NCI-H524 treated with DMSO at 0.1 percent for 48 hours (cell line): ENCODE measurements around the gene ANTXR1.

ENCODE experiments used
- DNase-seq: peaks from one replicate; lab custom pipeline; 2025; lab: John Stamatoyannopoulos, UW

The ANTXR1 gene

DNA sequence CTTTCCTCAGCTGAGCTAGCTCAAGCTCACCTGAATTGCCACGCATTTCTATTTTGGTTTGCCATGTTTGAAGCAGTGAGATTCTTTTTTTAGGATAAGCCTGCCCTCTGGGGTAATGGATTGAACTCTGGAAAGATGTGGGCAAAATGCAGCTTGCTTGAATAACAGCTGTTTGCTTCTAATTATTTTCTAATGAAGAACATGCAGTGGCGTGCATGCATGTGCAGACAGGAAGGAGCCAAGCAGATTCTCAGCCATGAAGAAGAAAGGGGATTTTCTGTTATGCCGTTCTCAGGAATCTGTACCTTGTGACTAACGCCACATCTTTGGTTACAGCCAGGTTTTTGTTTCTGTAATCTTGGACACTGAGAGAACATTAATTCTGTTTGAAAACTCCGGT lies 171.2 kb downstream of the ANTXR1 start:
- DNase-seq, result no peak

GRCh38 chr2:69185807-69186206 lies 172.8 kb downstream of the ANTXR1 start:
- no peak for DNase-seq

DNA sequence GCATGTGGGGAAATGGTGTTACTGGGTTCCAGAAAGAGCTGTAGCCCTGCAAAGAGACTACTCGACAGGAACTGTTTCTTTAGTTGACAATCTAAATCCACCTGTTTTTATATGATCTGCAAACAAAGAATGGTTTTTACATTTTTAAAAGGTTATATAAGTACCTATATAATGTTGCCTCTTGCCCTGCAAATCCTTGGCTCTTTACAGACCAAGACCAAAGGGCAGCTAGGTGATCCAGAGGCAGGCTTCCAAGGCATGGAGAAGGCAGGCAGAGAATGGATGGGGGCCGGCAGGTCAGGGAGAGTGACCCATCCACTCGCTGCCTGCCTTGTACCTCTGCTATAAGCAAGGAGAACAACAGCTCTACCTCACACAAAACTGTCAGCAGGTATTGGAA lies 173.6 kb downstream of the ANTXR1 start:
- DNase-seq, result no peak

GRCh38 chr2:69188182-69188900 lies 175.4 kb downstream of the ANTXR1 start:
- no peak for DNase-seq

GRCh38 chr2:69190743-69191404 lies 177.9 kb downstream of the ANTXR1 start:
- DNase-seq, result no peak

- DNase-seq, result no peak
Observed at GRCh38 chr2:69191634-69192033, 178.7 kb downstream of the ANTXR1 start.

DNA sequence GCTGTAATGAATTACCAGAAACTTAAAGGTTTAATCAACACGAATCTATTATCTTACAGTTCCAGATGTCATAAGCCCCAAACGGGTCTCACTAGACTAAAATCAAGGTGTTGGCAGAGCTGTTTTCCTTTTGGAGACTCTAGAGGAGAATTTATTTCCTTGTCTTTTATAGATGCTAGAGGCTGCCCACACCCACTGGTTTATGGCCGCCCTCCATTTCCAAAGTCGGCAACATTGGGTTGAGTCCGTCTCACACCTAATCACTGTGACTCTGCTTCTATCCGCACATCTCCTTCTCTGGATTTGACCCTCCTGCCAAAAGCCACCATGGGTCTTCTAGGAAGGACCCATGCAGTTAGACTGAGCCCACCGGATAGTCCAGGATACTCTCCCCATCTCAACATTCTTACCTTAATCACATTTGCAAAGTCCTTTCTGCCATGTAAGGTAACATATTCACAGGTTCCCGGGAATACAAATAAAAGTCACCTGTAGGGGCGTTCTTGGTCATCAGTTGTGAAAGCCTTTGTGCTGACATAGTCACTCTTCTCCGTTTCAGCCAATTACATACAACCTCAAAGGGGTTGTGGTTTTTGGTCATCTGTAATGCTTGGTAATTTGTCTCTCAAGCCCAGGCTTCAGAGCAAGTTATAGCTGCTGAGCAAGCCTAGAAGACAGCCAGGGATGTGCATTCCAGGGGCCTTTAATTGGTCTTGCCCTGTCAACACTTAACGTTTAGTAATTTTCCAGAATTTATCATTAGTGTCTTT lies 179.4 kb downstream of the ANTXR1 start:
- DNase-seq, result no peak

DNA sequence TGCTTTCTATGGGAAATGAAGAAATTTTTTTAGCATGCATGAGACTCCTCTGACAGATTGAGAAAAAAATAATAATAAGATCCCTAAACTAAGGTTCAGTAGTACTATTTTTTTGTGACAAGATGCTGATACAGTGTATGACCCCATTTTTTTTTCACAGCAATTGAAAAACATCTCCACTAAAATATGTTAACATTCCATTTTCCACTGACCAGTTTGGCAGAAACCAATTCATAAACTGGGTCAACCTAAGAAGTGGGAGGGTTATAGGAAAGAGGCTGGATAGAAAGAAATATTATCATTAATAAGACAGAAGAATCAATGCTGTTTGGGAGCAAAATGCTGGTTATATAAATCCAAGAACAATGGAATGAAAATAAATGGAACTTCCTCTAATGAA lies 182.7 kb downstream of the ANTXR1 start:
- DNase-seq, result no peak

DNA sequence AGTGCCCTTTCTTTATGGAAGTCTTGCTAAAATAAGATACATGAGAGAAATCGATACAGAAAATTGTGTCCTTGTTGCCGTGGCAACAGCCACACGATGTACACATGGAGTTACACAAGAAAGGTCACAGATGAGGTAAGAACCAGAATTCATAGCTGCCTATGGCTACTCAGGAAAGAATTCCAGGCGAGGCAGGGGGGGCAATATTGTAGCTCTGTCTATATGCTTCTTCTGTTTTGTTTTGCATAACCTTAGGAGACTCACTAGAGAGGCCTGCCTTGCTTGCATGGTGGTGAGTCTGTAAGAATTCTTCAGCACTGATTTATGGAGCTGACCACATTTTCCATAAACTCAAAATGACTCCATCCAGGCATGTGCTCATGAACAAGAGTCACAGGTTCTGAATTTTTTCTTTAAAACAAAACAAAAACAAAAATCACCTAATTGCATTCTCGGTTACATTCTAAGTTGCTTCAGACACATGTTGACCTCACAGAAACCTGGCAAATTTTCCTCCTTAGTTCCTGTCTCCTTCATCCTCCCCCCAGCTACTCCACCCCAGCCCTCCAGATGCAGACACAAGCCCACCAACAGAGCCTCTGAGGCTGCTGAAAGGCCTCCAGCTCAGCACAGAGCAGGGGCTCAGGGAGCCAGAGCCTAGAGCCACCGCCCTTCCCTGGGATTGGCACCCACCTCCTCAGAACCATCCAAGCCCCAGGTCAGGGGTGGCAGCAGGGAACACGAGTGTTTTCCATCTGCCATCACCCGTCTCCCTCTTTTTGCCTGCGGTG lies 183.5 kb downstream of the ANTXR1 start:
- DNase-seq, result no peak

GRCh38 chr2:69200107-69200520 lies 187.1 kb downstream of the ANTXR1 start:
- DNase-seq, result no peak

DNA sequence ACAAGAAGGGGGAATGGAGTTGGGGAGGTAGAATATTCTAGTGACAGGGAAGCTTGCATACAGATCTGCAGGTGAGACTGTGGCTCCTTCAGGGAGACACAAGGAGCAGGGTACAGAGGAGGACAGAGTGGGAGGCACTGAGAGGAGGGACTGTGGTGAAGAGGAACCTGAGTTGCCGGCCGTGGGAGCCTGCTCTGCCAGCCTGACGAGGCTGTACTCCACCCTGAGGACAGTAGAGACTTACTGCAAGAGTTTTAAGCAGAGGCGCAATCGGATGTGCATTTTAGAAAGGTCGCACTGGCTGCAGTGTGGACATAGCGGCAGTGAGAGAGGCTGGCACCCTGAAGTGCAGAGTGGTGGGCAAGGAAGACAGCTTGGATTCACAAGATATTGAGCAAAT lies 188.3 kb downstream of the ANTXR1 start:
- no peak for DNase-seq

GRCh38 chr2:69202327-69202726 lies 189.3 kb downstream of the ANTXR1 start:
- no peak for DNase-seq

DNA sequence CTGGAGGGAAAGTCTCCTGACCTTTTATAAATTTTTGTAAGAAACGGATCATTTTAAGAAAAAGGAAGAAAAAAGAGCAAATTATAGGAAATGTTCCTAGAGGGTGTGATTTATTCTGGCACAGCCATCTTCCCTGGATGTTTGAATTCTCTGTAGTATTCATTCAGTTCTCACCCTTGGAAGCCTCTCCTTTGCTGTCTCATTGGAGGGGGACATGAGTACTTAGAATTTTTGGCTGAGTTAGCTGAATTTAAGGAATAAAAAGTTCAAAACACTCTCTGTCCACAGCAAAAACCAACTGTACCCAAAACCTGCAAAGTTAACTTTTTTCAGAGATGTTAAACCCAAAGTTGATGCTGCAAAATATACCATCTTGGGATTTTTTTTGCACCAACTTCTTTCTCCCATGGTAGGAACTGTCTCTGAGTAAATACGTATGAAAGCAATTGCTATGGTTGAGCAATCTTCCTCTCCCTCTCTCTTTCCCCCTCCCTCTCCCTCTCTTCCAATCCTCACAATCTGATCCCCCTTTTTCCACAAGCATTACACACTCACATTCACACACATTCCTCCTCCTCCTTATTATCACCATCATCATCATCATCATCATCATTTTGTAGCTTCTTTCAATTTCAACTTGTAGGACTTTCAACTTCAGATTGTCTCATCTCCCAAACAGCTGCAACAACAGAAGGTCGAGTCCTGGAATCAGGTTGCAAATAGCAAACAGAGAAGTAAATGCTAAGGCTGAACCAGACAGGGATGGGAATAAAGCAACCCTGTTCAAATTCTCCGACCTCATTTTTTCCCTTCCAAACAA lies 190.4 kb downstream of the ANTXR1 start:
- no peak for DNase-seq

DNA sequence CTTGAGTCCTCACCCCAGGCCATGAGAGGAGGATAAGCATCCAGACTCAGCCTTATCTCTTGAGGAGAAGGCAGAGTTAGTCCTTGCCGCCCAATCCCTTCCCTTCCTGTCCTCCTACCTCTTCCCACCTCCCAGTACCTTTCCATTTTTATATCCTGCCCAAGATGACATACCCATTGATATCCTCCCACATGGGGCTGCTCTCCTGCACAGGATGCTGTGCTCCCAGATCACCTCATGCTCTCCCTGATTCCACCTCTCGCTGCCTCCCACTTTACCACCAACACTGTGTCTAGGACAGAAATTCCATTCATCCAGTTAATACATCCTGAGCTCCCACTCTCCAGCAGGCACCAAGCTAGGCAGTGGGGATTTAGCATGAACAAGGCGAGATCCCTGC lies 191.7 kb downstream of the ANTXR1 start:
- no peak for DNase-seq

GRCh38 chr2:69205076-69205475 lies 192.1 kb downstream of the ANTXR1 start:
- DNase-seq, result no peak

DNA sequence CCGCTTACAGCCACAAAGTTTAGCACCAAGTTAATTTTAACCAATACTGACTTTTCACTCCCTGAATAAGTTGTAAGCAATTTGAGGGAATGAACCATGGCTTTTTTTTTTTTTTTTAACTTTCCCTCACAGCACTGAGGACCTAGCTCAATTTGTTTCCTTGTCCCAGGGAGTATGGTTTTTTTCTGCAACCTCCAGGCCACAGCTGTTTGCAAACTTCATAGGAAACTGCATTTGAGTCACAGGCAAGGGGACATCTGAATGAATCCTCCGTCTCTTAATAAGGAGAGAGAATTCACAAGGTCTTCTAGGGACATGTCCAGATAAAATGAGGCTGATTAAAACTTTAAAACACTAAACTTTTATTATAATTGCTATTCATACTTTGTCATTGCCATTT lies 192.5 kb downstream of the ANTXR1 start:
- DNase-seq, result no peak

DNA sequence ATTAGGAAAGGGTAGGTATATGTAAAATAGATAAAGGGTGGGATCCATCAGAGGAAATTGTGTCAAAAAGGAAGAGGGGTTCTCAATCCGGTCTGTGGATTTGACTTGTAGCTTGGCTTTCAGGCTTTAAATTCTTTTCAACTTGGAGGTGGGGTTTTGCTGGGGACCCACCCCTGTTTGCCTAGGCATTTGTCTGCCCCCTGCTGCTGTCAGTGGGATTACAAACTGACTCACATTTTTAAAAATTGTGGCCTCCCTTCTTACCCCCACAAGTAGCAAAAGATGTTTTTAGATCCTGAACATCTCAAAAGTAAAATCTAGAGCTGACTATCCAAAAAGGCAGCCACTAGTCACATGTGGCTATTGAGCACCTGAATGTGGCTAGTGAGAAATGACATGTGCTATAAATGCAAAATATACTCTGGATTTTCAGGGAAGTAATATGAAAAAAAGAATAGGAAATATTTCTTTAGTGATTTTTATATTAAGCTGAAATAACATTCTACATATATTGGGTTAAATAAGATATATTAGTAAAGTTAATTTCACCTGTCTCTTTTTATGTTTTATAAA lies 195.1 kb downstream of the ANTXR1 start:
- DNase-seq, result no peak

DNA sequence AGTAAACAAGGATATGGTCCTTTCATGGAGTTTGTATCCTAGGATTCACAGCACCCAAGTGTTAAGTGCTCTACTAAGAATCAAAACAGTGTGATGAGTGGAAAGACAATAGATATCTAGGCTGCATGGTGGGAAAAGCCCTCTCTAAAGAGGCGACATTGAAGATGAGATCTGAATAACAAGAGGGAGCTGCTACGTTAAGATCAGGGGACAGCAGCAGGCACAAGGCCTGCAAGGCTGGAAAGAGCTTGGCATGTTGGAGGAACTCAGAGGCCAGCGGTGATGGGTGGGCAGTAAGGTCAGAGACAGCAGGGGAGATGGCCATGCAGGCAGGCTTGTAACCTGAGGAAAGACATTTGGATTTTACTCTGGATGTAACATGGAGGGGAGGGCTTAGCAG lies 196.5 kb downstream of the ANTXR1 start:
- DNase-seq, result no peak

GRCh38 chr2:69210385-69210784 lies 197.4 kb downstream of the ANTXR1 start:
- no peak for DNase-seq

DNA sequence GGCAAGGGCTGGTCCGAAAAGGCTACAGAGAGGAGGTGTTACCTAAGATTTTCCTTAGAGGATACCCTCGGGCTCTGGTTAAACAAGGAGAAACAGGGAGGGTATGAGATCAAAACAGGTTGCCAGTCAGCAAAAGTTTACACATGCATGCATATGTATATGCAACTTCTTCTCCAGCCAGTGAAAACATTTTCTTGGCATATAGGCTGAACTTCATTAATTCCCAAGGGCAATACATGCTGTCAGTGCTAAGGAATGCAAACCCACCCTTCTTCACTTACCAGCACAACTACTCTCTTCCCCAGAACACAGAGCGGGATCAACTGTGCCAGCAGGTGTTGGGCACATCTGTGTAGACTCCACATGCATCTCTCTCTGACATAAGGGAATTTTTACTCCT lies 198.1 kb downstream of the ANTXR1 start:
- DNase-seq, result no peak

GRCh38 chr2:69211686-69212085 lies 198.7 kb downstream of the ANTXR1 start:
- no peak for DNase-seq
